ENCODE data around the gene DNAJB4. TPM values are rescaled to one million over a fixed set of nuclear protein-coding genes. Genes with fewer than 3 reads are reported as not detected.

DNAJB4 gene
- polyA plus RNA-seq, 4 donors: 3.8 to 25.6 (median 8.5) TPM

DNA sequence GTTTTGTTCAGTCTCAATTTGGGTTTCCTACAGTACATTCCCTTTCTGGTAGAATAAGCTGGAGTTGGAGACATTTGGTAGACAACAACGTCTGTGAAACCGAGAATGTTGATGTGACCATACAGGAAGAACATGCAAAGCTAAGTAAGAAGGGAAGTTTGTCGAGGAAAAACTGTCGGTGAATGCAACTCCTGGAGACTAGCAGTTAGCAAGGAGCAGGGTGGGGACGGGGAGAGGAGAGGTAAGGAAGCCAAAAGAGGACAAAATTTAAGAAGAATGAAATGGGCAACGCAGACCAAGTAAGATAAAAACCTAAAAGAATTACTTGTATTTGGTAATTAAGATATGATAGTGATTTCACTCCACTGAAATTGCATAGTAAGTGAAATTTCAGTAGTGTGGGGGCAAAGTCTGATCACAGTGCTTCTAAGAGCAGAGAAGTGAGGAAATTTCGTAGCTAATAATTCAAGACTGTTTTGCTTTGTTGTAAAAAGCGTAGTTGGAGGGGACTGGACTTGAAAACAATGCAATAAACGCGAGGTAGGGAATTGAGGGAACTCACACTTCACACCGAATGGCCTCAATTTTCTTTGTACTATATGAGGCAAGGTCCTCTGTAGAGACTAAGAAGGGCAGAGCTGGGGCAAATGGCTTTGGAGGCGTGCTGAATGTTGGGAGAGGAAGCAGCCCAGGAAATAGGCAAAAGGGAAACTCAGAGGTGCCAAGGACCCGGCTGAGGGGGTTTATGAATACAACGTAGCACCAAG lies 40.2 kb downstream of the DNAJB4 start:
- Histone ChIP-seq H3K36me3 (ENCODE audit: control insufficient read depth in 3 of 3, insufficient read depth in 2 of 3, low read depth in 1 of 3, low read length in 3 of 3) (no peaks in the 10 kb centered on the region), H3K9me3 (ENCODE audit: control insufficient read depth in 2 of 2, insufficient read depth in 1 of 2, low read depth in 1 of 2, low read length in 1 of 2) (no peaks in the 10 kb centered on the region), H3K4me1 (ENCODE audit: control insufficient read depth in 3 of 3, insufficient read depth in 2 of 3, low read depth in 1 of 3, low read length in 2 of 3) (peaks cover 0 to 6% (median 0%) of the 10 kb centered on the region in 3 donors), H3K4me3 (ENCODE audit: low read depth in 1 of 3, low read length in 3 of 3) (peak overlapping the region in 2 of 3 donors; percentile 72 to 89), H3K27ac (ENCODE audit: low read depth in 1 of 3, low read length in 2 of 3) (peak overlapping the region; percentile 83 to 96 (median 88)), H3K27me3 (ENCODE audit: control insufficient read depth in 3 of 3, insufficient read depth in 3 of 3, low read length in 3 of 3) (peaks cover 0 to 10% (median 6%) of the 10 kb centered on the region in 3 donors)
- DNase-seq: peak; percentile 63 to 86
- WGBS, 3 donors: 17 to 55% (median 24%) methylated on average over 14 of the region's 14 CpGs
- no peak for FAIRE-seq

DNA sequence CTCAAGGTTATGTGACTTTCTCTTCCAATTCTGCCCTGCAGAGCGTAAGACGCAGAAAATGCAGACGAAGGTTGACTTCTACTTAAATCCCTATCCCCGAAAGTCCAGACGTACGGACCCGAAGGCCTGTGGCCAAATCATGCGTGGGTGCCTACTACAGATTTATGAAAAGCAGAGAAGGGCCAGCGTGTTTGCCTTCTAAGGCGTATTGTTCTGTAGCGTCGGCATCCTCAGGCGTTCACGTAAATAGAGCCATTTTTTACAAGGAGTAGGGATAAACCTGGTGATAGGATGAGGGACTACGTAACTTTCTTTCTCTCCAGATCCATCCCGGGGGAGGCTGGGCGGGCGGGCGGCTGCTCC lies 40.8 kb downstream of the DNAJB4 start:
- H3K27me3 ChIP-seq (ENCODE audit: control insufficient read depth in 3 of 3, insufficient read depth in 3 of 3, low read length in 3 of 3): peaks cover 0 to 10% (median 6%) of the 10 kb centered on the region in 3 donors
- no peak for FAIRE-seq
- 5 to 29% (median 10%) methylated on average over 18 to 19 of the region's 19 CpGs for WGBS, 3 donors
- H3K4me1 ChIP-seq (ENCODE audit: control insufficient read depth in 3 of 3, insufficient read depth in 2 of 3, low read depth in 1 of 3, low read length in 2 of 3): peaks cover 0 to 6% (median 0%) of the 10 kb centered on the region in 3 donors
- peaks cover 0 to 2% (median 0%) of the 10 kb centered on the region in 3 donors for H3K36me3 ChIP-seq (ENCODE audit: control insufficient read depth in 3 of 3, insufficient read depth in 2 of 3, low read depth in 1 of 3, low read length in 3 of 3)
- H3K4me3 ChIP-seq (ENCODE audit: low read depth in 1 of 3, low read length in 3 of 3): peak overlapping the region; percentile 52 to 89 (median 72)
- no peak for DNase-seq
- peak overlapping the region; percentile 83 to 96 (median 88) for H3K27ac ChIP-seq (ENCODE audit: low read depth in 1 of 3, low read length in 2 of 3)
- no peaks in the 10 kb centered on the region for H3K9me3 ChIP-seq (ENCODE audit: control insufficient read depth in 2 of 2, insufficient read depth in 1 of 2, low read depth in 1 of 2, low read length in 1 of 2)

DNA sequence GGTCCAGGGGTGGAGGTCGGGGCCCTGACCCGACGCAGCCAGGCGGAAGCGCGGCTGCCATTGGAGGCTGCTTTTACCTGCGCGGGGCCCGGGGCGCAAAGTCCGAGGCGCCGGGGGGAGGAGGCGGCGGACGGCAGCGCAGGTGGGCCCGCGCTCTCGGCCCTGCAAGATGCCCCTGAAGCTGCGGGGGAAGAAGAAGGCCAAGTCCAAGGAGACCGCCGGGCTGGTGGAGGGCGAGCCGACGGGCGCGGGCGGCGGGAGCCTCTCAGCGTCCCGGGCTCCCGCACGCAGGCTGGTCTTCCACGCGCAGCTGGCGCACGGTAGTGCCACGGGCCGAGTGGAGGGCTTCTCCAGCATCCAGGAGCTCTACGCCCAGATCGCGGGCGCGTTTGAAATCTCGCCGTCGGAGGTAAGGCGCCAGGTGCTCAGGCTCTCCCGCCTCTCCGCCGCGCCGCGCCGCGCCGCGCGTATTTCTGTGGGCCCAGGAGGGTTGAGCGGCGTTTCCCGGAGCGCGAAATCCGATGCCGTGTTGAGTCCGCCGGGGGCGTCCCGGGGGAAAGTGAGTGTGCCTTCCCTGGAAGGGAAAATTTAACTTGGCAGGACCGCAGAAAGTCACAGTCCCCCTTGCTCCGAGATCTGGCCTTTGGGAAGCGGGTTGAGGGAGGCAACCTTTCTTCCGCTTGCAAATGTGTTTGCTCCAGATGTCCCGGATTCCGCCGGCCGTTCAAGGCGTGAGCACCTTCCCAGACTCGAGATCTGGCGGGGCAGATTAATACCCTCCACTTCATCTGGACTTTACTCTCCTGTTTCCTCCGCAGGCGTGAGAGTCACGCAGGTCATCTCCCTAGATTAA lies 41.4 kb downstream of the DNAJB4 start, which contains the start of gene GIPC2:
Gene GIPC2 (plus strand): TSS at position 41 of the 853 bp plus-strand sequence. CDS start 129 bp downstream, at position 170.
- Histone ChIP-seq H3K36me3 (ENCODE audit: control insufficient read depth in 3 of 3, insufficient read depth in 2 of 3, low read depth in 1 of 3, low read length in 3 of 3) (peaks cover 0 to 4% (median 0%) of the 10 kb centered on the region in 3 donors), H3K4me3 (ENCODE audit: low read depth in 1 of 3, low read length in 3 of 3) (peak within 1 kb of the TSS; percentile 52 to 89 (median 72)), H3K9me3 (ENCODE audit: control insufficient read depth in 2 of 2, insufficient read depth in 1 of 2, low read depth in 1 of 2, low read length in 1 of 2) (no peaks in the 10 kb centered on the region), H3K4me1 (ENCODE audit: control insufficient read depth in 3 of 3, insufficient read depth in 2 of 3, low read depth in 1 of 3, low read length in 2 of 3) (peaks cover 0 to 6% (median 0%) of the 10 kb centered on the region in 3 donors), H3K27ac (ENCODE audit: low read depth in 1 of 3, low read length in 2 of 3) (peak within 1 kb of the TSS; percentile 83 to 96 (median 88)), H3K27me3 (ENCODE audit: control insufficient read depth in 3 of 3, insufficient read depth in 3 of 3, low read length in 3 of 3) (peaks cover 0 to 10% (median 6%) of the 10 kb centered on the region in 3 donors)
- FAIRE-seq (no peak), DNase-seq (peak; percentile 85 to 92)
- WGBS, 3 donors: 2 to 5% (median 3%) methylated on average over 65 to 85 of the region's 85 CpGs

DNA sequence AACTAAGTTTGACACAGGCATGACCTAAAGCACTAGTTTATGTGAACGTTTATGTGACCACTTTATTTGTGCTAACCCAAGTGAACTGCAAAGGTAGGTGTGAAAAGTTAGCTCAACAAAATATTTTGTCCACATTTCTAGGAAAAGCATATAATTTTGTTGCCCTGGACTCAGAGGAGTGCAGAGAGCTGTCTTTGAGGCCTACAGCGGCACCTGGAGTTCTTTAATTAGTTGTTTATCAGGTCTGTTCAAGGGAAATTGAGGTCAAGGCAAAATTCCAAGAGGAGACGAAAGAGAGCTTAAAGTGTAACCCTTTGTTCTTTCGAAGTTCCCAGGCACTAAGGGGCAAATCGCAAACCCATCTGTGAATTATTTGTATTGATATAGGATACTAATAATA lies 42.4 kb downstream of the DNAJB4 start:
- 24 to 54% (median 29%) methylated on average over 5 of the region's 5 CpGs for WGBS, 3 donors
- peaks cover 0 to 4% (median 0%) of the 10 kb centered on the region in 3 donors for H3K36me3 ChIP-seq (ENCODE audit: control insufficient read depth in 3 of 3, insufficient read depth in 2 of 3, low read depth in 1 of 3, low read length in 3 of 3)
- H3K27ac ChIP-seq (ENCODE audit: low read depth in 1 of 3, low read length in 2 of 3): peak overlapping the region in 1 of 3 donors; percentile 96
- FAIRE-seq (no peak), DNase-seq (peak; percentile 55 to 74)
- peaks cover 0 to 10% (median 6%) of the 10 kb centered on the region in 3 donors for H3K27me3 ChIP-seq (ENCODE audit: control insufficient read depth in 3 of 3, insufficient read depth in 3 of 3, low read length in 3 of 3)
- peak overlapping the region in 2 of 3 donors; percentile 72 to 89 for H3K4me3 ChIP-seq (ENCODE audit: low read depth in 1 of 3, low read length in 3 of 3)
- H3K9me3 ChIP-seq (ENCODE audit: control insufficient read depth in 2 of 2, insufficient read depth in 1 of 2, low read depth in 1 of 2, low read length in 1 of 2): no peaks in the 10 kb centered on the region
- H3K4me1 ChIP-seq (ENCODE audit: control insufficient read depth in 3 of 3, insufficient read depth in 2 of 3, low read depth in 1 of 3, low read length in 2 of 3): peaks cover 0 to 10% (median 2%) of the 10 kb centered on the region in 3 donors

DNA sequence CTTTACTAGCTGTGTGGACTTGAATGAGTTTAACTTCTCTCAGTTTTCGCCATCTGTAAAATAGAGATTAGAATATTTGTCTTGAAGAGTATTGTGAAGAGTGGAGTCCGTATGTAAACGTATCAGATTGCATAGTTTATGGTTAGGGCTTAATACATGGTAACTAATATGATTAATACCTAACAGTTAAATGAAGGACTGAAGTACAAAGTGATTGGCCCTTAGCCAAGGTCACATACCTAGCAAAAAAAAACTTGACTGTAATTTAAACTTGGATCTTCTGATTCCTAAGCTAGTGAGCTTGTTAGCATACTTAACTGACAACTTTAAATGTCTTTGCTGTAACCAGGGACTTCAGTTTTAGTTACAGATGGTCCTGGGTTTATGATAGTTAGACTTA lies 42.9 kb downstream of the DNAJB4 start:
- FAIRE-seq (peak; percentile 55), DNase-seq (peak; percentile 67 to 88)
- WGBS, 3 donors: 10 to 58% (median 21%) methylated on average over 3 of the region's 3 CpGs
- Histone ChIP-seq H3K36me3 (ENCODE audit: control insufficient read depth in 3 of 3, insufficient read depth in 2 of 3, low read depth in 1 of 3, low read length in 3 of 3) (peaks cover 0 to 4% (median 0%) of the 10 kb centered on the region in 3 donors), H3K4me3 (ENCODE audit: low read depth in 1 of 3, low read length in 3 of 3) (peak overlapping the region in 2 of 3 donors; percentile 72 to 89), H3K27ac (ENCODE audit: low read depth in 1 of 3, low read length in 2 of 3) (peak overlapping the region in 1 of 3 donors; percentile 96), H3K4me1 (ENCODE audit: control insufficient read depth in 3 of 3, insufficient read depth in 2 of 3, low read depth in 1 of 3, low read length in 2 of 3) (peaks cover 0 to 10% (median 2%) of the 10 kb centered on the region in 3 donors), H3K9me3 (ENCODE audit: control insufficient read depth in 2 of 2, insufficient read depth in 1 of 2, low read depth in 1 of 2, low read length in 1 of 2) (no peaks in the 10 kb centered on the region), H3K27me3 (ENCODE audit: control insufficient read depth in 3 of 3, insufficient read depth in 3 of 3, low read length in 3 of 3) (peaks cover 0 to 10% (median 6%) of the 10 kb centered on the region in 3 donors)

DNA sequence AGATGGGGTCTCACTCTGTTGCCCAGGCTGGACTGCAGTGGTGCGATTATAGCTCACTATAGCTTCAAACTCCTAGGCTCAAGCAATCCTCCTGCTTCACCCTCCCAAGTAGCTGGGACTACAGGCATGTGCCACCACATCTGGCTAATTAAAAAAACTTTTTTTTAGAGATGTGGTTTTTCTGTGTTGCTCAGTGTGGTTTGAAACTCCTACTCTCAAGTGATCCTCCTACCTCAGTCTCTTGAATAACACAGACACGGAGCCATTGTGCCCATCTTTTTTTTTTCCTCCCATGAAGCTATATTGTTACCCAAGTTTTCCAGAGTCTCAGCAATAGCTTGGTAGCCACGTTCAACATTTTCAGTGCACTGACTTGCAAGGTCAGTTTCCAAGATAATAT lies 43.7 kb downstream of the DNAJB4 start:
- no peak overlapping the region for H3K27ac ChIP-seq (ENCODE audit: low read depth in 1 of 3, low read length in 2 of 3)
- peaks cover 0 to 4% (median 0%) of the 10 kb centered on the region in 3 donors for H3K36me3 ChIP-seq (ENCODE audit: control insufficient read depth in 3 of 3, insufficient read depth in 2 of 3, low read depth in 1 of 3, low read length in 3 of 3)
- 27 to 61% (median 29%) methylated on average over 3 of the region's 3 CpGs for WGBS, 3 donors
- peak overlapping the region in 1 of 3 donors; percentile 8 for H3K4me3 ChIP-seq (ENCODE audit: low read depth in 1 of 3, low read length in 3 of 3)
- H3K27me3 ChIP-seq (ENCODE audit: control insufficient read depth in 3 of 3, insufficient read depth in 3 of 3, low read length in 3 of 3): peaks cover 0 to 10% (median 6%) of the 10 kb centered on the region in 3 donors
- H3K4me1 ChIP-seq (ENCODE audit: control insufficient read depth in 3 of 3, insufficient read depth in 2 of 3, low read depth in 1 of 3, low read length in 2 of 3): peaks cover 0 to 10% (median 2%) of the 10 kb centered on the region in 3 donors
- no peak for FAIRE-seq
- H3K9me3 ChIP-seq (ENCODE audit: control insufficient read depth in 2 of 2, insufficient read depth in 1 of 2, low read depth in 1 of 2, low read length in 1 of 2): no peaks in the 10 kb centered on the region
- DNase-seq: no peak

DNA sequence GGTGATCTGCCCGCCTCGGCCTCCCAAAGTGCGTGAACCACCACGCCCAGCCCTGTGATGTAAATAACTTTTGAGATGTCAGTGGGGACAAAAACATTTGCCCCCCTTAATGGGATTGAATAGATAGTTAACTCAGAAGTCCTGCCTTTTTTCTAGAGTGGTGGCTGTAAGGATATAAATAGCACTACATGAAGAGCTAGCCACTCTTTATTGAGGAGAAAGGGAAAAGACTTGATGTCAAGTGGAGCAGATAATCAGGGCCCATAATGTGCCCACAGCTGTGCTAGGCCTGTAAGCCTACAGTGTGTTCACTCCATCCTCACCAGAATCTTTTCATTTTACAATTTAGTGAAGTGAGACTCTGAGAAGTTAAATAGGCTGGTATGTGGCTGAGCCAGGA lies 44.7 kb downstream of the DNAJB4 start:
- Histone ChIP-seq H3K36me3 (ENCODE audit: control insufficient read depth in 3 of 3, insufficient read depth in 2 of 3, low read depth in 1 of 3, low read length in 3 of 3) (peaks cover 0 to 4% (median 0%) of the 10 kb centered on the region in 3 donors), H3K9me3 (ENCODE audit: control insufficient read depth in 2 of 2, insufficient read depth in 1 of 2, low read depth in 1 of 2, low read length in 1 of 2) (no peaks in the 10 kb centered on the region), H3K4me1 (ENCODE audit: control insufficient read depth in 3 of 3, insufficient read depth in 2 of 3, low read depth in 1 of 3, low read length in 2 of 3) (peaks cover 0 to 9% (median 2%) of the 10 kb centered on the region in 3 donors), H3K4me3 (ENCODE audit: low read depth in 1 of 3, low read length in 3 of 3) (no peak overlapping the region), H3K27me3 (ENCODE audit: control insufficient read depth in 3 of 3, insufficient read depth in 3 of 3, low read length in 3 of 3) (peaks cover 0 to 10% (median 6%) of the 10 kb centered on the region in 3 donors), H3K27ac (ENCODE audit: low read depth in 1 of 3, low read length in 2 of 3) (no peak overlapping the region)
- FAIRE-seq (no peak), DNase-seq (no peak)
- WGBS, 3 donors: 68 to 89% (median 76%) methylated on average over 4 of the region's 4 CpGs

DNA sequence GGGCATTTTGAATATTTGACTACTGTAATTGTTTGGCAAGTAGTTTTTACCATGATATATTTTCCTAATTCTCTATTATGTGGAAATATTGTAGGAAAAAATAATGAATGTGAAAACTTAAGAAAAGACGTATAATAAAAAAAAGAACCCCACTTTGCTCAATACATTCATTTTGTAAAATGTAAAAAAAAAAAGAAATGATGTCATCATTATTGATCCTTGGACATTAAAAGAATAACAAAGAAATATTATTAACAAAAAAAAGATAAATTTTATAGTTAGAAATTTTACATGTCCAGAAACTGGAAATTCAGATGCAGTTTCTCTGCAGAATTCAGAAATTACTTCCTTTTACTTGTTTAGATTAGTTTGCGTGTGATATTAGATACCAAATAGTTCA lies 46.3 kb downstream of the DNAJB4 start:
- WGBS, 3 donors: 89 to 95% (median 92%) methylated on average over 2 of the region's 2 CpGs
- Histone ChIP-seq H3K4me3 (ENCODE audit: low read depth in 1 of 3, low read length in 3 of 3) (no peak overlapping the region), H3K4me1 (ENCODE audit: control insufficient read depth in 3 of 3, insufficient read depth in 2 of 3, low read depth in 1 of 3, low read length in 2 of 3) (peaks cover 0 to 7% (median 2%) of the 10 kb centered on the region in 3 donors), H3K36me3 (ENCODE audit: control insufficient read depth in 3 of 3, insufficient read depth in 2 of 3, low read depth in 1 of 3, low read length in 3 of 3) (peaks cover 0 to 7% (median 0%) of the 10 kb centered on the region in 3 donors), H3K9me3 (ENCODE audit: control insufficient read depth in 2 of 2, insufficient read depth in 1 of 2, low read depth in 1 of 2, low read length in 1 of 2) (no peaks in the 10 kb centered on the region), H3K27ac (ENCODE audit: low read depth in 1 of 3, low read length in 2 of 3) (no peak overlapping the region), H3K27me3 (ENCODE audit: control insufficient read depth in 3 of 3, insufficient read depth in 3 of 3, low read length in 3 of 3) (peaks cover 0 to 10% (median 3%) of the 10 kb centered on the region in 3 donors)
- FAIRE-seq (no peak), DNase-seq (no peak)

Measured in small intestine (tissue), 7 donors.